ENCODE measurements around the gene ZSCAN22.

DNA sequence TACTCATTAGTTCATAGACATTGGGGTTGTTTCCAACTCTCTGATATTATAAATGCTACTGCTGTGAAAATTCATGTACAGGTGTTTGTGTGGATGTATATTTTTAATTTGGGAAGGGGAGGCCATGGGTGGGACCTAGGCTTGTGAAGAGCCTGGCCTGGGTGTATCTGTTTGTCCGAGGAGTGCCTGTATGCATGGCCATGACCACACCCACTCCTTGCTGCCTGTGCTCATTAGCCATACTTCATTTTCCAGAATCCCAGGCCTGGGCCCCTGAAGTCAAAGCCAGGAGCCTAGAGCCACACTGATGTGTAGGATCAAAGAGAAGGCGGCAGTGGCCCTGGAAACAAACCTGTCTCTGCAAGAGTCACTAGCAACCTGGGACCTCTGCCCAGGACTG is 11.2 kb upstream of the ZSCAN22 start:
- no peak for TF ChIP-seq POLR2A (IDR thresholded peaks at IDR 0.05)
- TF ChIP-seq, protein P1, sequence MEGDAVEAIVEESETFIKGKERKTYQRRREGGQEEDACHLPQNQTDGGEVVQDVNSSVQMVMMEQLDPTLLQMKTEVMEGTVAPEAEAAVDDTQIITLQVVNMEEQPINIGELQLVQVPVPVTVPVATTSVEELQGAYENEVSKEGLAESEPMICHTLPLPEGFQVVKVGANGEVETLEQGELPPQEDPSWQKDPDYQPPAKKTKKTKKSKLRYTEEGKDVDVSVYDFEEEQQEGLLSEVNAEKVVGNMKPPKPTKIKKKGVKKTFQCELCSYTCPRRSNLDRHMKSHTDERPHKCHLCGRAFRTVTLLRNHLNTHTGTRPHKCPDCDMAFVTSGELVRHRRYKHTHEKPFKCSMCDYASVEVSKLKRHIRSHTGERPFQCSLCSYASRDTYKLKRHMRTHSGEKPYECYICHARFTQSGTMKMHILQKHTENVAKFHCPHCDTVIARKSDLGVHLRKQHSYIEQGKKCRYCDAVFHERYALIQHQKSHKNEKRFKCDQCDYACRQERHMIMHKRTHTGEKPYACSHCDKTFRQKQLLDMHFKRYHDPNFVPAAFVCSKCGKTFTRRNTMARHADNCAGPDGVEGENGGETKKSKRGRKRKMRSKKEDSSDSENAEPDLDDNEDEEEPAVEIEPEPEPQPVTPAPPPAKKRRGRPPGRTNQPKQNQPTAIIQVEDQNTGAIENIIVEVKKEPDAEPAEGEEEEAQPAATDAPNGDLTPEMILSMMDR (IDR thresholded peaks at IDR 0.05): no peak

All from heart left ventricle (tissue), 13 donors.